ENCODE measurements around the gene GPR149. TPM values are rescaled to one million over a fixed set of nuclear protein-coding genes. Genes with fewer than 3 reads are reported as not detected.

Gene GPR149
- total RNA-seq, 2 donors from 2014 or later = not detected

DNA sequence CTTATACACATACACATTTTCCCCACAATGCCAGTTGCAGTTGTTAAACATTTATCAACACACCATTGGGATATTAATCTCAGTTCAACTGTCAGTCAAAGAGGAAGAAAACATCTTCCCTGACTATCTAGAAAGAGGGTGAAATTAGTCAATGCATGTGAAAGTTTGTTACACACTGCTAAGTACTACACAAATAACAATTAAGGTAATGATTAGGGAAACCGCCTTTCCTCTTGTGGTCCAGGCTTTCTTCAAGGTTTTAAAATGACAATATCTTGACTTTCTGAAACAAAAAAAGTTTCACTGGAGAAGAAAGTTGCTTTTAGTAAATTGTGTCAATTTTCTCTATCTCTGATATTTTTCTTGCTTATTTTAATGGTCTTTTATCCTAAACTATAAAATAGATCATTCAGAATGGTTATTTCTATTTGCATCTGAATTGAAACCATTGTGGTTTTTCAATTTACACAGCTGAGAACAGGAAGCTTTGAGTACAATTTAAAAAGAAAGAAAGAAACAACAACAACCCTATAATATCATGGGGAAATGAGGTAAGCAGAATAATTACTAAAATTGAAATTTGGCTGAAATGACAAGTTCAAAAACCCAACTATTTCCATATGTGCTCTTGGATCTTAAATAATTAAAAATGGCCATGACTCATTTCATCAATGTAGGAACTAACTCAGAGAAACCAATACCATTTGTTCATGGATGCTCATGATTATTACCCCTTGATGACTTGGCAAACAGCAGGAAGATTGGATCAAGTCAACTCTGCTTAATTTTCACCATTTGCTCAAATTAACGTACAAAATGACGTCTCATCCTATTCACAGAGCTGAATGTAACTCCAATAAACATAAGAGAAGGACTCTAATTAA is 31.7 kb downstream of the GPR149 start:
- Mint-ChIP-seq H3K27me3 (peaks cover 10% of the 10 kb centered on the region), H3K36me3 (ENCODE audit: low read depth) (no peaks in the 10 kb centered on the region), H3K4me3 (no peak overlapping the region), H3K27ac (no peak overlapping the region), H3K4me1 (no peaks in the 10 kb centered on the region)
- ATAC-seq (no peak), DNase-seq (no peak)
- H3K9me3 ChIP-seq (ENCODE audit: control insufficient read depth, low read length, poor library complexity, severe bottlenecking) = no peaks in the 10 kb centered on the region

DNA sequence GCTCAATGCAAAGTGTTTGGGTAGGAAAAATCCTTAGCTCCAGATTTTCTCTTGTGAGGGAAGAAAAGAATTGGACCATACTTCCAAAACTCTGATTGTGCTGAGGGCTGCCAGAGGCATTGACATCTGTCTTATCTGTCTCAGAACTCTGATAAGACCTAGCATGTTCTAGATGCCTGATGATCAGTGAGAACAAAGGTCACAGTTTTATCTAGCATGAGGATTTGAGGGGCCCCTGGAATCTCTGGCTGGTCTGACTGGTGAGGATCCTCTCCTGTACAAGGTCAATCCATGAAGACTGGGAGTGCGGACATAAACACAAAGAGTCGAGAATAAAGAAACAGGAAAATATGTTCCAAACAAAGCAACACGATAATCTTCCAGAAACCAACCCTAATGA is 40.1 kb downstream of the GPR149 start:
- no peak for DNase-seq
- Mint-ChIP-seq H3K4me3 (no peak overlapping the region), H3K36me3 (ENCODE audit: low read depth) (no peaks in the 10 kb centered on the region), H3K27ac (no peak overlapping the region), H3K4me1 (no peaks in the 10 kb centered on the region), H3K27me3 (peaks cover 22% of the 10 kb centered on the region)
- no peaks in the 10 kb centered on the region for H3K9me3 ChIP-seq (ENCODE audit: control insufficient read depth, low read length, poor library complexity, severe bottlenecking)
- ATAC-seq = no peak

DNA sequence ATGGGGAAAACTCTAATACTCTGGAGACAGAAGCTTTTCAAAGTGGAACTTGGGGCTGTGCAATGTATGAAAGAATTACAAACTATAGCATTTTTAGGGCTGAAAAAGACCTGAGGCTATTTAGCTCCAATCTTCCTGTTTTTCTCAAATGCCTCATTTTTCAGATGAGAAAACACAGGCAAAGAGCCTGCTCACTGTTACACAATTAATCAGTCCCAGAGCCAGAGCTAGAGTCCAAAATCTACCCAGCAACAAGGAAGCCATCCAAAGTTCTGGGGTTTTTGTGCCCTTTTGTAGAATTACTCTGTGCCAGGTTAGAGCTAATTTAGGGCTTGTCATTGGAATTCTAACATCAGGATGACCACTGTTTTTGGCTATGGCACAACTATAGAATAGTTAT is 45.5 kb downstream of the GPR149 start:
- no peak for ATAC-seq
- Mint-ChIP-seq H3K4me3 (no peak overlapping the region), H3K27ac (no peak overlapping the region), H3K36me3 (ENCODE audit: low read depth) (no peaks in the 10 kb centered on the region), H3K4me1 (no peaks in the 10 kb centered on the region), H3K27me3 (peaks cover 29% of the 10 kb centered on the region)
- DNase-seq = no peak
- H3K9me3 ChIP-seq (ENCODE audit: control insufficient read depth, low read length, poor library complexity, severe bottlenecking) = no peaks in the 10 kb centered on the region

DNA sequence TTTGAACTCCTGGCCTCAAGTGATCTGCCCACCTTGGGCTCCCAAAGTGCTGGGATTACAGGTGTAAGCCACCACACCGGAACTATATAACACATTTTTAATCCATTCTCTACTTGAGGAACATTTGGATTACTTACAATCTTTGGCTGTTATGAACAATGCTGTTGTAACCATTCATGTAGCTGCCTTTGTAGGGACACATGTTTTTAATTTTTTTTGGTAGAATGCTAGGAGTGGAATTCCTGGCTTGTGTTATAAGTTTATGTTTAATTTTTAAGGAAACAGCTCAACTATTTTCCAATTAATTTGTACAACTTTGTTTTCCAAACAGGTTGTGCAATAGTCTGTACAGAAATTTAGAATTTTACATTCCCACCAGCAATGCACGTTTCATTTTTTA is 51.7 kb downstream of the GPR149 start:
- ATAC-seq (no peak), DNase-seq (no peak)
- Mint-ChIP-seq H3K4me3 (no peak overlapping the region), H3K27ac (no peak overlapping the region), H3K4me1 (no peaks in the 10 kb centered on the region), H3K27me3 (peaks cover 5% of the 10 kb centered on the region), H3K36me3 (ENCODE audit: low read depth) (no peaks in the 10 kb centered on the region)
- no peaks in the 10 kb centered on the region for H3K9me3 ChIP-seq (ENCODE audit: control insufficient read depth, low read length, poor library complexity, severe bottlenecking)

DNA sequence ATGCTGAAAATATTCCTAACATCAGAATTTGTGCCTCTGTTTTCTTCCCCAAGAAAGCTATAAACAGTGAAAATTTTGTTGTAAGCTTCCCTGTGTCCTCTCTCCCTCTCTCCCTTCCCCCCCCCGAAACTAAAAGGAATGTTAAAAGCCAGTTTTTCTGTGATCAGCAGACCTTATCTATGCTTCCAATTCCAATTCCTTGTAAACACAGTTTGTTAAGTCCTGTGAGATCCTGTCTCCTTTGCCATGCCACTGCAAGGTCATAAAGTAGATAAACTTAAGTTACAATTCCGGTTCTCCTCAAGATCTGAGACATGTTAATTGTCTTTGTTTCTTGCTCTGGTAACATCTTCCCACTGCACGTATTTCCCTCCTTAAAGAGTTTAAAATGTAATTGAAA is 62.8 kb downstream of the GPR149 start:
- H3K36me3 Mint-ChIP-seq (ENCODE audit: low read depth) = no peaks in the 10 kb centered on the region
- H3K4me1 Mint-ChIP-seq = no peaks in the 10 kb centered on the region
- no peak overlapping the region for H3K4me3 Mint-ChIP-seq
- no peaks in the 10 kb centered on the region for H3K9me3 ChIP-seq (ENCODE audit: control insufficient read depth, low read length, poor library complexity, severe bottlenecking)
- H3K27ac Mint-ChIP-seq = no peak overlapping the region
- peaks cover 18% of the 10 kb centered on the region for H3K27me3 Mint-ChIP-seq
- ATAC-seq (no peak), DNase-seq (no peak)

DNA sequence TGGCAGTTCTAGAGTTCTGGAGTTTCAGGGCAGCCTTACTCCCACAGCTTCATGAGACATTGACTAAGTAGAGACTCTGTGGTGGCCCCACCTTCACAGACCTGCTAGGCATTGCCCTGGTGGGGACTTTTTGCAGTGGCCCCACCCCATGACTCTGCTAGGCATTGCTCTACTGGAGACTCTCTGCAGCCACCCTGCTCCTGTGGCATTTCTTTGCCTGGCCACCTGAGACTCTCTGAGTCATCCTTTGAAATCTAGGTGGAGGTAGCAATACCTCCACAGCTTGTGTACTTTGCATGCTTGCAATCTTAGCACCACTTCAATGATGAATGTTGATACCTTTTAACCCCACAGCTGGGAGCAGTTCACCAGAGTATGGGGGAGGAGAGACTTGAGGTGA is 65.1 kb downstream of the GPR149 start:
- no peaks in the 10 kb centered on the region for H3K9me3 ChIP-seq (ENCODE audit: control insufficient read depth, low read length, poor library complexity, severe bottlenecking)
- ATAC-seq = no peak
- no peak for DNase-seq
- no peak overlapping the region for H3K27ac Mint-ChIP-seq
- H3K27me3 Mint-ChIP-seq = peaks cover 17% of the 10 kb centered on the region
- no peaks in the 10 kb centered on the region for H3K36me3 Mint-ChIP-seq (ENCODE audit: low read depth)
- H3K4me3 Mint-ChIP-seq = no peak overlapping the region
- H3K4me1 Mint-ChIP-seq = no peaks in the 10 kb centered on the region

DNA sequence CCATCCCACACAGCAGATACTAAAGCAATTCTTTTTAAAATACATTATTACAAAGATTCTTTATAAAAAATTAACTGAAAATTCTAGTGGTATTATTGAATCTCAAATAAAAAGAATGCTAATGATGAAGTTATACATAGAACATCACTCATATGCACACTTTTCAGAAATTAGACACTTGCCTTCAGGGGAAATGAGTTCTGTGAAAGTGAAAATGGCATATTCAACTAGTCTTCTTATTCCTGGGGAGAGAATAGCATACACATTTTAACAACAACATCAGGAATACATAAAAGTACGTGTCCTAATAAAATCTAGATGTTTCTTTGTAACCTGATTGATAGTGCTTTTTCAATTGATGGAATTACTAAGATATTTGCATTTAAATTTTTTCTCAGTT is 68.9 kb downstream of the GPR149 start:
- Mint-ChIP-seq H3K27ac (no peak overlapping the region), H3K4me1 (no peaks in the 10 kb centered on the region), H3K27me3 (no peaks in the 10 kb centered on the region), H3K36me3 (ENCODE audit: low read depth) (no peaks in the 10 kb centered on the region), H3K4me3 (no peak overlapping the region)
- H3K9me3 ChIP-seq (ENCODE audit: control insufficient read depth, low read length, poor library complexity, severe bottlenecking) = no peaks in the 10 kb centered on the region
- no peak for ATAC-seq
- DNase-seq = no peak

DNA sequence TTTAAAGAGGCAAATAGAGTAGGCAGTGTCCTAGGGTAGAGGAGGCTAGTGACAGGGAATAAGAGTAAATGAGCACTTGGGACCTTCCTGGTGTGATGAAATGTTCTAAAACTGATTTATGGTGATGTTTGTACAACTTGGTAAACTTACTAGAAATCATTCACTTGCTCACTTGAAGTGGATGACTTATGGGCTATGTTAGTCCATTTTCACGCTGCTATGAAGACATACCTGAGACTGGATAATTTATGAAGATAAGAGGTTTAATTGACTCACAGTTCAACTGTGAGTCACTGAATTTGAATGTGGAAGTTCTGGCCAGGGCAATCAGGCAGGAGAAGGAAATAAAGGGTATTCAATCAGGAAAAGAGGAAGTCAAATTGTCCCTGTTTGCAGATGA is 74.0 kb downstream of the GPR149 start:
- H3K9me3 ChIP-seq (ENCODE audit: control insufficient read depth, low read length, poor library complexity, severe bottlenecking) = no peaks in the 10 kb centered on the region
- no peak for ATAC-seq
- peaks cover 9% of the 10 kb centered on the region for H3K27me3 Mint-ChIP-seq
- H3K4me3 Mint-ChIP-seq = no peak overlapping the region
- no peaks in the 10 kb centered on the region for H3K4me1 Mint-ChIP-seq
- no peaks in the 10 kb centered on the region for H3K36me3 Mint-ChIP-seq (ENCODE audit: low read depth)
- H3K27ac Mint-ChIP-seq = no peak overlapping the region
- no peak for DNase-seq

DNA sequence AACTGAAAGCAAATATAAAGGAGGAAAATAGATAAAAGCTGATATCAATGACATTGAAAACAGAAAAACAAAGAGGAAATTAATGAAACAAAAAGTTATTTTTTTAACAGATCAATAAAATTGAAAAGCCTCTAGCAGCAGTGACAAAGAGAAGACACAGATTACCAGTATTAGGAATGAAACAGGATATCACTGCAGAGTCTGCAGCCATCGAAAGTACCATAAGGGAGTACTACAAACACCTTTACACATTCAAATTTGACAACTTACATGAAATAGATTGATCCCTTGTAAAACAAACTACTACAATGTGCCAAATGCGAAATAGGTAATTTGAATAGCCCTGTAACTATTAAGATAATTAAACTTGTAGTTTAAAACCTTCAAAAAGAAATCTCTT is 80.8 kb downstream of the GPR149 start:
- no peak overlapping the region for H3K4me3 Mint-ChIP-seq
- H3K4me1 Mint-ChIP-seq = no peaks in the 10 kb centered on the region
- DNase-seq (no peak), ATAC-seq (no peak)
- H3K27me3 Mint-ChIP-seq = peaks cover 39% of the 10 kb centered on the region
- no peak overlapping the region for H3K27ac Mint-ChIP-seq
- no peaks in the 10 kb centered on the region for H3K9me3 ChIP-seq (ENCODE audit: control insufficient read depth, low read length, poor library complexity, severe bottlenecking)
- H3K36me3 Mint-ChIP-seq (ENCODE audit: low read depth) = peaks cover 3% of the 10 kb centered on the region

DNA sequence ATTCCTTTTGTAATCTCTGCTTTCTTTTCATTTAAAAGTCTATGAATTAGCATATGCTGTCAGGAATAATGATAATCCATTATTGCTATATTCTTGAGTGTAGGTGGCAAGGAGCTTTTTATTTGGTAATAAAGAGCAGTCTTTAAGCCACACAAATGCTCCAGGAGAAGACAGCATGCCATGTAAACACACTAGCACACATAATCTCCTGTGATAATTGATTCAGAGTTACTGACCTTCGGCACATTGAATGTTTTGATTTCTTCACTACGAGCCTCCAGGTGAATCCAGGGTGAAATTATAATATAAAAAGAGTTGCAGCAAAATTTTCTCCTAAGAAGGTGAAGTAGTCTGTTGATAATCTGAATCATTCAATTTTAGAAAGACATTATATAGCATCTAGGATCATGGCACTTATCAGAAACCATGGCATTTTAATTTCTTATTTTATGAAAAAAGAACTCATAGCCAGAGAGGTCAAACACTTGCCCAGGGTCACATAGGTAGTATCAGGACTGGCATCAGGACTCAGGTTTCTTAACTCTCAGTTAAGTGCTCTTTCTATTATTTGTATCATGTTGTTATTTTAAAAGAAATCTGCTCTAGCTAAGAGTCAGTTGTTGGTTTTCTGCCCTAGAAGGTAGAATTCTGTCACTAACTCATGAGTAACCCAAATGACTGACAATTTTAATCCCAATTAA is 84.4 kb downstream of the GPR149 start:
- H3K9me3 ChIP-seq (ENCODE audit: control insufficient read depth, low read length, poor library complexity, severe bottlenecking) = no peaks in the 10 kb centered on the region
- Mint-ChIP-seq H3K27ac (no peak overlapping the region), H3K4me3 (no peak overlapping the region), H3K36me3 (ENCODE audit: low read depth) (peaks cover 3% of the 10 kb centered on the region), H3K4me1 (no peaks in the 10 kb centered on the region), H3K27me3 (peaks cover 42% of the 10 kb centered on the region)
- DNase-seq = no peak
- no peak for ATAC-seq

DNA sequence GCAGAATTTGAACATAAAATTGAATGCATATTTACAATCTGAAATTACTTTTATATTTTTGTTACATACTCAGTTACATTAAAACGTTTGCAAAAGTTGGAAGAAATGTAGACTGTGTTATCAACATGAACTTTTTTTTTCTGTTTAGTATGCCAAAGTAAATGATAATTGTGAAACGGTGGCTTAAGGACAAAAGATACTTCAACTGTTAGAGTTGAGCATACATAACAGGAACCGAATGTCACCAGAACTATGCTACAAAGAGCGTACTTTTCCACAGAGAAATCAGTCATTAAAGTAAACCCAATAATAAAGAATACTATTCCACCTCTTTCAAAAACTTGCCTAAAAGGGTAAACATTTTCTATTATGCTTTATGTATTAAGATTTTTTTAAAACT is 91.4 kb downstream of the GPR149 start:
- H3K9me3 ChIP-seq (ENCODE audit: control insufficient read depth, low read length, poor library complexity, severe bottlenecking) = no peaks in the 10 kb centered on the region
- DNase-seq (no peak), ATAC-seq (no peak)
- no peak overlapping the region for H3K27ac Mint-ChIP-seq
- H3K36me3 Mint-ChIP-seq (ENCODE audit: low read depth) = peaks cover 1% of the 10 kb centered on the region
- H3K4me1 Mint-ChIP-seq = no peaks in the 10 kb centered on the region
- H3K4me3 Mint-ChIP-seq = no peak overlapping the region
- H3K27me3 Mint-ChIP-seq = peaks cover 39% of the 10 kb centered on the region

DNA sequence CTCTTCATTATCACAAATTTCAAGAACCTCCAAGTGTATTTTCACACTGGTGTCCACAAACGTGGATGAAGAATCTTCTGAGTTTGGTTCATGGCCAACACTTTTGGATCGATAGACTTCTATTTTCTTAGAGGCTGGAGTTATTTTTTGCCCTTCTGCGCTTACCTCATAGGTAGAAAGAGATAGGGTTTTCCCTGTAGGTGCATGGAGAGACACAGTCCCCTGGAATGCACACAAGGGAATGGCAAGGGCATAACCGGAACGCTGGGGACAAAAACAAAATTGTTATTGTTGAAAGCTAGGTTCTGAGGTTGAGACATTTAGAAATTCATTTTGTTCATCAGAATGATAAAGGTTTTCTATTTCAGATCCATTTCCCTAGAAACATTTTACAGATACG is 92.0 kb downstream of the GPR149 start:
- no peak overlapping the region for H3K4me3 Mint-ChIP-seq
- no peak overlapping the region for H3K27ac Mint-ChIP-seq
- no peaks in the 10 kb centered on the region for H3K9me3 ChIP-seq (ENCODE audit: control insufficient read depth, low read length, poor library complexity, severe bottlenecking)
- H3K4me1 Mint-ChIP-seq = no peaks in the 10 kb centered on the region
- H3K36me3 Mint-ChIP-seq (ENCODE audit: low read depth) = peaks cover 4% of the 10 kb centered on the region
- DNase-seq (no peak), ATAC-seq (no peak)
- H3K27me3 Mint-ChIP-seq = peaks cover 45% of the 10 kb centered on the region

DNA sequence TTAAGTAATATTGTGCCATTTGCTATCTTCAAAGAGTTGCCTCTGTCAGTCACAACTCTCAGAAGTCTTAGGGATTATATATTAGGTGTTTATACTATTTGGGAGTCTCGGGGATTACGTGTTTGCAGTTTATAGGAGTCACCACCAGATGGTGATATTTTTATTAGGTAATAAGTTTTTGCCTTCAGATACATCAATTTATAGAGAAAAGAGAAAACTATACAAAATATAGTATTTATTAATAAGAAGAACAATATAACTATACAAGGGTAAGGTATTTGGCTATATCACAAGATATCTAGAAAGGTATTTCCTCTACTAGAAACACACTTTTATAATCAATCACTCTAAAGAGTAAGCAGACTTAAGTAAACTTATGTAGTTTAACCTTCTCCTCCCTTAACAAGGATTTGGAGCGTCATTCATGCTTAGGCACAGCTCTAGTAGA is 95.0 kb downstream of the GPR149 start:
- no peaks in the 10 kb centered on the region for H3K9me3 ChIP-seq (ENCODE audit: control insufficient read depth, low read length, poor library complexity, severe bottlenecking)
- no peak overlapping the region for H3K27ac Mint-ChIP-seq
- peaks cover 4% of the 10 kb centered on the region for H3K36me3 Mint-ChIP-seq (ENCODE audit: low read depth)
- peaks cover 54% of the 10 kb centered on the region for H3K27me3 Mint-ChIP-seq
- H3K4me3 Mint-ChIP-seq = no peak overlapping the region
- peak; percentile 71 for ATAC-seq
- H3K4me1 Mint-ChIP-seq = no peaks in the 10 kb centered on the region
- DNase-seq = no peak

DNA sequence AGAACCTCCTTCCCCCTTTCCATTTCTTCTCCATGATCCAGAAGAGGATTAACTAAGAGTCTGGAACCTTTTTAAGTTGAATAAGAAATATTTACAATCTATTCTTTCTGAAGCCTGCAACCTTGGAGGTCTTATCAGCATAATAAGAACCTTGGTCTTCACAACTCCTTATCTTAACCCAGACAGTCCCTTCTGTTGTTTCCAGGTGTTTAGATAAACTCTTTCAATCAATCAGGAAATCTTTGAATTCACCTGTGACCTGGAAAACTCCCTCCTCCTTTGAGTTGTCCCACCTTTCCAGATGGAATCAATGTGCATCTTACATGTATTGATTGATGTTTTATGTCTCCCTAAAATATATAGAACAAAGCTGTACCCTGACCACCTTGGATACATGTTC is 102.1 kb downstream of the GPR149 start:
- Mint-ChIP-seq H3K4me1 (peaks cover 9% of the 10 kb centered on the region), H3K4me3 (no peak overlapping the region), H3K36me3 (ENCODE audit: low read depth) (no peaks in the 10 kb centered on the region), H3K27ac (no peak overlapping the region), H3K27me3 (peaks cover 23% of the 10 kb centered on the region)
- ATAC-seq (no peak), DNase-seq (no peak)
- no peaks in the 10 kb centered on the region for H3K9me3 ChIP-seq (ENCODE audit: control insufficient read depth, low read length, poor library complexity, severe bottlenecking)
